GF-D8 (cell line): ENCODE results near the gene RFX8.
"Not testable (repeated sequence)": the region's sequence is repeated elsewhere in the genome, so short reads cannot be mapped to it uniquely, and the experiment has no call there.

Source experiments
- DNase-seq: peaks from one replicate; lab custom pipeline; 2025; lab: John Stamatoyannopoulos, UW

RFX8 gene

GRCh38 chr2:101440127-101440738, 34.7 kb downstream of the RFX8 start:
- DNase-seq: no peak

- no peak for DNase-seq
These were observed 35.2 kb downstream of the RFX8 start for GRCh38 chr2:101439716-101440115.

- not testable (repeated sequence) for DNase-seq
These were observed 36.4 kb downstream of the RFX8 start for GRCh38 chr2:101438555-101438954.

GRCh38 chr2:101435001-101435862, 39.7 kb downstream of the RFX8 start:
- no peak for DNase-seq

GRCh38 chr2:101433465-101433864, 41.4 kb downstream of the RFX8 start:
- no peak for DNase-seq

- no peak for DNase-seq
These were observed 42.3 kb downstream of the RFX8 start for GRCh38 chr2:101432411-101433181.

GRCh38 chr2:101431486-101431885, 43.4 kb downstream of the RFX8 start:
- no peak for DNase-seq

- no peak for DNase-seq
These were observed 44.8 kb downstream of the RFX8 start for GRCh38 chr2:101430156-101430555.

GRCh38 chr2:101429453-101429852, 45.5 kb downstream of the RFX8 start:
- DNase-seq: no peak

GRCh38 chr2:101428422-101429176, 46.3 kb downstream of the RFX8 start:
- no peak for DNase-seq

- DNase-seq: no peak
These were observed 47.2 kb downstream of the RFX8 start for GRCh38 chr2:101427743-101428142.

- DNase-seq: no peak
These were observed 47.7 kb downstream of the RFX8 start for GRCh38 chr2:101427240-101427639.

- DNase-seq: no peak
These were observed 48.1 kb downstream of the RFX8 start for GRCh38 chr2:101426822-101427221.

- DNase-seq: no peak
These were observed 54.3 kb downstream of the RFX8 start for GRCh38 chr2:101420623-101421022.

GRCh38 chr2:101419096-101419663, 55.7 kb downstream of the RFX8 start:
- DNase-seq: peak; percentile 41

- DNase-seq: no peak
These were observed 56.3 kb downstream of the RFX8 start for GRCh38 chr2:101418460-101419095.

- no peak for DNase-seq
These were observed 58.3 kb downstream of the RFX8 start for GRCh38 chr2:101416609-101417008.

- DNase-seq: no peak
These were observed 59.0 kb downstream of the RFX8 start for GRCh38 chr2:101415884-101416283.

- DNase-seq: no peak
These were observed 59.7 kb downstream of the RFX8 start for GRCh38 chr2:101415220-101415619.

- no peak for DNase-seq
These were observed 62.7 kb downstream of the RFX8 start for GRCh38 chr2:101412092-101412694.

GRCh38 chr2:101410746-101411145, 64.2 kb downstream of the RFX8 start:
- DNase-seq: no peak
